H9 (cell line): ENCODE results near the gene AMBRA1. TPM values are rescaled to one million over a fixed set of nuclear protein-coding genes. Genes with fewer than 3 reads are reported as not detected.
"Not testable (repeated sequence)": the region's sequence is repeated elsewhere in the genome, so short reads cannot be mapped to it uniquely, and the experiment has no call there.

Source experiments
- DNase-seq: peaks from one replicate; pipeline ENCODE4 v3.0.0-alpha.2; 2017
- H2AFZ ChIP-seq: one replicate; pipeline ENCODE4 v1.6.1; 2013; ENCODE audit warnings: mild to moderate bottlenecking, low read length, control low read depth, moderate library complexity
- H2AK5ac ChIP-seq: 2 replicates; pipeline ENCODE4 v1.6.1; 2013; ENCODE audit warnings: low read length, control low read depth, mixed read lengths; ENCODE audit not compliant: insufficient read length
- H2BK120ac ChIP-seq: one replicate; pipeline ENCODE4 v1.6.1; 2013; ENCODE audit warnings: low read depth, mild to moderate bottlenecking, low read length, control low read depth, inconsistent platforms; ENCODE audit not compliant: poor library complexity, severe bottlenecking
- H2BK12ac ChIP-seq: 2 replicates; pipeline ENCODE4 v1.6.1; 2013; ENCODE audit warnings: low read length, control low read depth, mixed read lengths, low read depth; ENCODE audit not compliant: insufficient read length
- H2BK15ac ChIP-seq: 2 replicates; pipeline ENCODE4 v1.6.1; 2013; ENCODE audit warnings: low read depth, low read length, control low read depth
- H2BK20ac ChIP-seq: one replicate; pipeline ENCODE4 v1.6.1; 2013; ENCODE audit warnings: low read depth, mild to moderate bottlenecking, low read length, control low read depth, inconsistent platforms; ENCODE audit not compliant: poor library complexity, severe bottlenecking
- H2BK5ac ChIP-seq: 2 replicates; pipeline ENCODE4 v1.6.1; 2013; ENCODE audit warnings: low read length, control low read depth, mixed read lengths; ENCODE audit not compliant: insufficient read length
- H3K14ac ChIP-seq: 2 replicates; pipeline ENCODE4 v1.6.1; 2013; ENCODE audit warnings: low read length, control low read depth; ENCODE audit not compliant: insufficient read depth
- H3K18ac ChIP-seq: 2 replicates; pipeline ENCODE4 v1.6.1; 2013; ENCODE audit warnings: low read depth, mild to moderate bottlenecking, mixed read lengths, low read length, control low read depth; ENCODE audit not compliant: insufficient read length
- H3K23ac ChIP-seq: 2 replicates; pipeline ENCODE4 v1.6.1; 2013; ENCODE audit warnings: low read length, control low read depth, mixed read lengths, low read depth; ENCODE audit not compliant: insufficient read length
- H3K23me2 ChIP-seq: 2 replicates; pipeline ENCODE4 v1.6.1; 2013; ENCODE audit warnings: low read depth, mild to moderate bottlenecking, mixed read lengths, low read length, control low read depth; ENCODE audit not compliant: insufficient read length, poor library complexity, severe bottlenecking
- H3K27ac ChIP-seq: 2 replicates; pipeline ENCODE4 v1.5.1; 2013; ENCODE audit warnings: low read length, control low read depth, mixed read lengths, low read depth; ENCODE audit not compliant: insufficient read length
- H3K27me3 ChIP-seq: 2 replicates; pipeline ENCODE4 v1.6.1; 2013; ENCODE audit warnings: low read length, control low read depth, inconsistent platforms; ENCODE audit not compliant: insufficient read depth
- H3K4ac ChIP-seq: 2 replicates; pipeline ENCODE4 v1.6.1; 2013; ENCODE audit warnings: low read depth, mild to moderate bottlenecking, control low read depth, inconsistent platforms, low read length, moderate library complexity
- H3K4me1 ChIP-seq: 2 replicates; pipeline ENCODE4 v1.6.1; 2013; ENCODE audit warnings: low read length, control low read depth, inconsistent platforms; ENCODE audit not compliant: insufficient read depth
- H3K4me2 ChIP-seq: 2 replicates; pipeline ENCODE4 v1.6.1; 2013; ENCODE audit warnings: low read length, control low read depth, mixed read lengths; ENCODE audit not compliant: insufficient read length, insufficient read depth
- H3K56ac ChIP-seq: 2 replicates; pipeline ENCODE4 v1.6.1; 2013; ENCODE audit warnings: low read depth, mild to moderate bottlenecking, mixed read lengths, low read length, control low read depth; ENCODE audit not compliant: insufficient read length
- H3K79me1 ChIP-seq: 2 replicates; pipeline ENCODE4 v1.6.1; 2013; ENCODE audit warnings: low read depth, mild to moderate bottlenecking, moderate library complexity, low read length, control low read depth, inconsistent platforms; ENCODE audit not compliant: insufficient read depth, poor library complexity, severe bottlenecking
- H3K79me2 ChIP-seq: 2 replicates; pipeline ENCODE4 v1.6.1; 2013; ENCODE audit warnings: low read length, control low read depth, inconsistent platforms; ENCODE audit not compliant: insufficient read depth
- H3K9ac ChIP-seq: 2 replicates; pipeline ENCODE4 v1.6.1; 2013; ENCODE audit warnings: low read length, control low read depth, mixed read lengths; ENCODE audit not compliant: insufficient read length; ENCODE audit errors: extremely low read depth
- H3K9me3 ChIP-seq: one replicate; pipeline ENCODE4 v1.6.1; 2013; ENCODE audit warnings: low read depth, low read length, inconsistent platforms; ENCODE audit not compliant: control insufficient read depth
- H3T11ph ChIP-seq: one replicate; pipeline ENCODE4 v1.6.1; 2013; ENCODE audit warnings: mild to moderate bottlenecking, low read length, control low read depth, inconsistent platforms
- H4K20me1 ChIP-seq: one replicate; pipeline ENCODE4 v1.6.1; 2013; ENCODE audit not compliant: control insufficient read depth, insufficient read length, insufficient read depth
- H4K5ac ChIP-seq: 2 replicates; pipeline ENCODE4 v1.6.1; 2013; ENCODE audit warnings: low read depth, mild to moderate bottlenecking, mixed read lengths, low read length, control low read depth; ENCODE audit not compliant: insufficient read length
- H4K8ac ChIP-seq: replicated peaks from 2 replicates; pipeline ENCODE4 v1.6.1; 2013; ENCODE audit warnings: low read length, control low read depth, mixed read lengths, low read depth; ENCODE audit not compliant: insufficient read length
- H4K91ac ChIP-seq: 2 replicates; pipeline ENCODE4 v1.6.1; 2013; ENCODE audit warnings: low read depth, mild to moderate bottlenecking, moderate library complexity, mixed read lengths, low read length, control low read depth; ENCODE audit not compliant: insufficient read length
- H3K27ac Mint-ChIP-seq, 3 experiments: 2 replicates in 2 of 3; 3 replicates in 1 of 3; pipeline ENCODE4 v1.8.0; 2020 to 2021; ENCODE audit warnings: mixed read lengths in 3 of 3, mild to moderate bottlenecking in 1 of 3, moderate library complexity in 1 of 3
- H3K27me3 Mint-ChIP-seq: 2 replicates; pipeline ENCODE4 v1.8.0; 2021; ENCODE audit warnings: low read depth, mild to moderate bottlenecking, moderate library complexity, mixed read lengths
- H3K36me3 Mint-ChIP-seq, 3 experiments: 2 replicates in 2 of 3; 3 replicates in 1 of 3; pipeline ENCODE4 v1.8.0; 2020 to 2021; ENCODE audit warnings: low read depth in 3 of 3, mixed read lengths in 3 of 3; ENCODE audit not compliant: insufficient read depth in 1 of 3
- H3K4me1 Mint-ChIP-seq, 2 experiments: 2 replicates each; pipeline ENCODE4 v1.8.0; 2020; ENCODE audit warnings: mixed read lengths in 2 of 2
- H3K4me3 Mint-ChIP-seq, 2 experiments: 2 replicates in 1 of 2; 3 replicates in 1 of 2; pipeline ENCODE4 v1.8.0; 2020 to 2021; ENCODE audit warnings: mild to moderate bottlenecking in 2 of 2, mixed read lengths in 2 of 2, moderate library complexity in 1 of 2
- H3K9me3 Mint-ChIP-seq, 2 experiments: 2 replicates in 1 of 2; 3 replicates in 1 of 2; pipeline ENCODE4 v1.8.0; 2020; ENCODE audit warnings: mild to moderate bottlenecking in 2 of 2, mixed read lengths in 2 of 2, moderate library complexity in 1 of 2
- CTCF ChIP-seq: fragments of 200-600 bp; sonication (generic); conservative IDR thresholded peaks from 3 replicates; pipeline ENCODE4 v1.8.0; 2021; ENCODE audit warnings: antibody characterized with exemption, mild to moderate bottlenecking
- WGBS: extraction: QIAGEN DNeasy Blood & Tissue Kit; methylation state at CpG from one replicate; pipeline ENCODE4 v1.1.7; 2013; ENCODE audit warnings: missing lambda C conversion rate, low lambda C conversion rate, mixed read lengths; ENCODE audit not compliant: insufficient read length; ENCODE audit errors: extremely low coverage; 5-methylcytosine and 5-hydroxymethylcytosine counted together
- total RNA-seq: library from RNA; stranded (reverse); gene quantifications from 2 replicates; pipeline ENCODE4 v1.2.1, GENCODE V29; 2021

The AMBRA1 gene
- total RNA-seq, 1 experiment from 2014 or later = 37.5 TPM

- no peaks in the 10 kb centered on the region for H3K9me3 Mint-ChIP-seq
- H3K4me3 Mint-ChIP-seq = peak overlapping the region; percentile 79 to 82
- H3K9me3 ChIP-seq = no peaks in the 10 kb centered on the region
- H3K23ac ChIP-seq = no peak overlapping the region
- H2AK5ac ChIP-seq = no peak overlapping the region
- no peak overlapping the region for H2BK20ac ChIP-seq
- H3K79me2 ChIP-seq = no peaks in the 10 kb centered on the region
- peak; percentile 89 for DNase-seq
- H3K14ac ChIP-seq = peak overlapping the region; percentile 77; the same call in 1 of the 2 replicates
- H3K27ac Mint-ChIP-seq = peak overlapping the region in 2 of 3 experiments; percentile 79 to 95; a peak in 5 of 7 replicates
- TF ChIP-seq CTCF = no peak
- no CpG with 5 or more reads among the region's 45 CpGs for WGBS
- H3K4me2 ChIP-seq = peak overlapping the region; percentile 73
- H2BK120ac ChIP-seq = no peak overlapping the region
- no peak overlapping the region for H4K5ac ChIP-seq
- H3K79me1 ChIP-seq = no peaks in the 10 kb centered on the region
- H3K27ac ChIP-seq = no peak overlapping the region
- H4K8ac ChIP-seq = no peak overlapping the region
- H3K27me3 ChIP-seq = no peaks in the 10 kb centered on the region
- H3K9ac ChIP-seq = peak overlapping the region; percentile 4
- H2BK5ac ChIP-seq = no peak overlapping the region
- H3K18ac ChIP-seq = peak overlapping the region; percentile 76
- H2AFZ ChIP-seq = no peak overlapping the region
- peaks cover 14 to 31% (median 31%) of the 10 kb centered on the region in 3 experiments for H3K36me3 Mint-ChIP-seq
- no peak overlapping the region for H3T11ph ChIP-seq
- no peak overlapping the region for H3K56ac ChIP-seq
- H2BK15ac ChIP-seq = no peak overlapping the region; the same call in 1 of the 2 replicates
- no peaks in the 10 kb centered on the region for H4K20me1 ChIP-seq
- H4K91ac ChIP-seq = no peak overlapping the region
- peaks cover 6 to 24% of the 10 kb centered on the region in 2 experiments for H3K4me1 Mint-ChIP-seq
- H2BK12ac ChIP-seq = no peak overlapping the region
- H3K4me1 ChIP-seq = peaks cover 4% of the 10 kb centered on the region; the same call in 1 of the 2 replicates
- no peak overlapping the region for H3K4ac ChIP-seq
- peaks cover 8% of the 10 kb centered on the region for H3K23me2 ChIP-seq
- peaks cover 9% of the 10 kb centered on the region for H3K27me3 Mint-ChIP-seq
These were observed 213.3 kb downstream of the AMBRA1 start for GRCh38 chr11:46380340-46381047.

- H3K9me3 ChIP-seq, H3K18ac ChIP-seq, H3K9me3 Mint-ChIP-seq, H3K27me3 Mint-ChIP-seq, H3K9ac ChIP-seq, H4K8ac ChIP-seq, H2BK20ac ChIP-seq, H3K27ac ChIP-seq, H3K79me2 ChIP-seq, H2BK120ac ChIP-seq, H4K20me1 ChIP-seq, H2BK12ac ChIP-seq, H2BK15ac ChIP-seq, H2AK5ac ChIP-seq, H4K91ac ChIP-seq, H3K79me1 ChIP-seq, H2BK5ac ChIP-seq, H3K27me3 ChIP-seq, H3K23ac ChIP-seq, H4K5ac ChIP-seq, H3K23me2 ChIP-seq, H3K4me1 ChIP-seq, H3K56ac ChIP-seq, H2AFZ ChIP-seq, H3K4ac ChIP-seq, H3K14ac ChIP-seq, H3T11ph ChIP-seq: not testable (repeated sequence)
- peak overlapping the region; percentile 32 to 91 (median 79); a peak in 4 of 7 replicates for H3K27ac Mint-ChIP-seq
- peak overlapping the region; percentile 72 to 79 for H3K4me3 Mint-ChIP-seq
- peak overlapping the region; percentile 13 for H3K4me2 ChIP-seq
- WGBS = no CpG with 5 or more reads among the region's 36 CpGs
- H3K36me3 Mint-ChIP-seq = peaks cover 18 to 38% (median 37%) of the 10 kb centered on the region in 3 experiments
- DNase-seq = peak; percentile 93
- peaks cover 6 to 24% of the 10 kb centered on the region in 2 experiments for H3K4me1 Mint-ChIP-seq
These were observed 214.1 kb downstream of the AMBRA1 start for GRCh38 chr11:46379482-46380293.
